HG03280 (cell line): ENCODE data around the gene TMEM238.

Experiments
- ATAC-seq: cut with Tn5 transposase; IDR thresholded peaks from one replicate; pipeline ENCODE4 v1.9.1; 2021; ENCODE audit warnings: mild to moderate bottlenecking, moderate library complexity; ENCODE audit not compliant: unreplicated experiment

TMEM238 gene

GRCh38 chr19:55360902-55361301 lies 23.2 kb downstream of the TMEM238 start:
- ATAC-seq = no peak

GRCh38 chr19:55358943-55359908 lies 24.9 kb downstream of the TMEM238 start:
- ATAC-seq = no peak

- ATAC-seq = no peak
These were observed 25.6 kb downstream of the TMEM238 start for GRCh38 chr19:55358493-55358892.

- no peak for ATAC-seq
These were observed 28.8 kb downstream of the TMEM238 start for GRCh38 chr19:55355213-55355821.

GRCh38 chr19:55354698-55355212 lies 29.3 kb downstream of the TMEM238 start, which contains the start of gene COX6B2:
TSS of gene COX6B2 (minus strand) at chr19:55354719. CDS start at chr19:55354521, 198 bp downstream.
- ATAC-seq = no peak

- no peak for ATAC-seq
These were observed 30.0 kb downstream of the TMEM238 start for GRCh38 chr19:55353803-55354697.

GRCh38 chr19:55353356-55353802 lies 30.7 kb downstream of the TMEM238 start:
- no peak for ATAC-seq

GRCh38 chr19:55352549-55353145 lies 31.4 kb downstream of the TMEM238 start:
- ATAC-seq = no peak

- no peak for ATAC-seq
These were observed 32.1 kb downstream of the TMEM238 start for GRCh38 chr19:55352040-55352439.

- ATAC-seq = no peak
These were observed 33.3 kb downstream of the TMEM238 start for GRCh38 chr19:55350620-55351315.

GRCh38 chr19:55348317-55349034 lies 35.6 kb downstream of the TMEM238 start:
- ATAC-seq = no peak

GRCh38 chr19:55347442-55348009 lies 36.6 kb downstream of the TMEM238 start:
- ATAC-seq = no peak

- no peak for ATAC-seq
These were observed 37.2 kb downstream of the TMEM238 start for GRCh38 chr19:55346725-55347441.

GRCh38 chr19:55345818-55346724 lies 38.0 kb downstream of the TMEM238 start:
- no peak for ATAC-seq

- ATAC-seq = no peak
These were observed 38.8 kb downstream of the TMEM238 start for GRCh38 chr19:55345101-55345817.

- no peak for ATAC-seq
These were observed 39.6 kb downstream of the TMEM238 start for GRCh38 chr19:55344444-55344843.
